Panc1 (cell line): ENCODE results near the gene NINL. TPM values are rescaled to one million over a fixed set of nuclear protein-coding genes. Genes with fewer than 3 reads are reported as not detected.
"Not testable (repeated sequence)": the region's sequence is repeated elsewhere in the genome, so short reads cannot be mapped to it uniquely, and the experiment has no call there.

Experiments
- ATAC-seq: fragments of 200-7000 bp; cut with Tn5 transposase; 2 replicates; pipeline ENCODE4 v1.9.1; 2020; ENCODE audit warnings: mild to moderate bottlenecking, moderate library complexity
- BruUV-seq: library from RNA; stranded (reverse); fragments of 400-500 nt; replicated peaks from 2 replicates; lab custom pipeline; 2021; lab: Mats Ljungman, UMichigan
- CTCF ChIA-PET: fragments of 300-600 bp; sonication (Branson Sonifier 250); formaldehyde crosslinking; loops from one replicate; lab custom pipeline; 2022; ENCODE audit warnings: antibody characterized with exemption; lab: Charles Lee
- POLR2A ChIA-PET: fragments of 300-600 bp; sonication (Branson Sonifier 250); formaldehyde crosslinking; loops from one replicate; lab custom pipeline; 2022; ENCODE audit warnings: antibody characterized with exemption; lab: Charles Lee
- DNase-seq: peaks from one replicate; pipeline ENCODE4 v3.0.0-alpha.2; 2010; ENCODE audit warnings: low read depth, low spot score
- H3K27ac ChIP-seq: 2 replicates; pipeline ENCODE4 v1.5.1; 2011; ENCODE audit warnings: mild to moderate bottlenecking, low read length, inconsistent platforms
- H3K27me3 ChIP-seq: fragments of 200-500 bp; sonication (Bioruptor generic); 2 replicates; pipeline ENCODE4 v1.6.0; 2014; ENCODE audit warnings: low read length, inconsistent platforms; ENCODE audit not compliant: control insufficient read depth, insufficient read depth
- H3K36me3 ChIP-seq: fragments of 200-500 bp; sonication (Bioruptor generic); 2 replicates; pipeline ENCODE4 v1.5.1; 2014; ENCODE audit warnings: inconsistent platforms, mild to moderate bottlenecking, low read length, moderate library complexity; ENCODE audit not compliant: control insufficient read depth, insufficient read depth
- H3K4me1 ChIP-seq: 2 replicates; pipeline ENCODE4 v1.5.1; 2011; ENCODE audit warnings: inconsistent platforms, mild to moderate bottlenecking, low read length, moderate library complexity; ENCODE audit not compliant: control insufficient read depth, insufficient read depth
- H3K4me3 ChIP-seq, 2 experiments: 2 replicates each; pipeline ENCODE4 v1.5.1; 2011 to 2012; ENCODE audit warnings: low read depth in 2 of 2, low read length in 2 of 2, mild to moderate bottlenecking in 2 of 2, inconsistent platforms in 1 of 2, moderate library complexity in 1 of 2
- H3K9me3 ChIP-seq: fragments of 200-500 bp; sonication (Bioruptor generic); 2 replicates; pipeline ENCODE4 v1.5.1; 2014; ENCODE audit warnings: low read depth, mild to moderate bottlenecking, inconsistent platforms, low read length, moderate library complexity; ENCODE audit not compliant: control insufficient read depth, insufficient read depth
- POLR2AphosphoS5 ChIP-seq: IDR thresholded peaks from 2 replicates; pipeline ENCODE4 v1.6.1; 2012; ENCODE audit warnings: mild to moderate bottlenecking, low read depth, low read length, moderate library complexity
- SIN3A ChIP-seq: IDR thresholded peaks from 2 replicates; pipeline ENCODE4 v1.6.1; 2012; ENCODE audit warnings: low read depth, mild to moderate bottlenecking, low read length, moderate library complexity, borderline replicate concordance; ENCODE audit not compliant: insufficient read depth
- TCF7L2 ChIP-seq: IDR thresholded peaks from 2 replicates; pipeline ENCODE4 v1.6.1; 2011; ENCODE audit warnings: mild to moderate bottlenecking, low read depth, low read length, inconsistent platforms
- in situ Hi-C: cut with HindIII; loops from 2 replicates; pipeline ENCODE4 v1.10.0; 2016; ENCODE audit warnings: low sequenced_read_pairs, low pct_unique_long_range_greater_than_20kb
- intact Hi-C: fragments of 100-400 bp; cut with micrococcal nuclease; formaldehyde crosslinking; loops from one replicate; pipeline ENCODE4 v1.10.0; 2022; ENCODE audit not compliant: unreplicated experiment
- total RNA-seq: library from RNA; stranded (reverse); gene quantifications from one replicate; pipeline ENCODE4 v1.2.1, GENCODE V29; 2021; ENCODE audit not compliant: unreplicated experiment
- TF ChIP-seq, protein P1 (sequence below), 2 experiments: IDR thresholded peaks; 2 replicates each; pipeline ENCODE4 v1.6.1; 2011 to 2012; ENCODE audit warnings: low read depth in 2 of 2, control low read depth in 1 of 2, low read length in 1 of 2, mild to moderate bottlenecking in 1 of 2, moderate library complexity in 1 of 2; ENCODE audit not compliant: insufficient read depth in 1 of 2
- TF ChIP-seq, protein P2 (sequence below): fragments of 450-650 bp; IDR thresholded peaks from 2 replicates; pipeline ENCODE4 v1.5.1; 2017; ENCODE audit warnings: mild to moderate bottlenecking

Gene NINL
- total RNA-seq, 1 experiment from 2014 or later: 25.0 TPM

DNA sequence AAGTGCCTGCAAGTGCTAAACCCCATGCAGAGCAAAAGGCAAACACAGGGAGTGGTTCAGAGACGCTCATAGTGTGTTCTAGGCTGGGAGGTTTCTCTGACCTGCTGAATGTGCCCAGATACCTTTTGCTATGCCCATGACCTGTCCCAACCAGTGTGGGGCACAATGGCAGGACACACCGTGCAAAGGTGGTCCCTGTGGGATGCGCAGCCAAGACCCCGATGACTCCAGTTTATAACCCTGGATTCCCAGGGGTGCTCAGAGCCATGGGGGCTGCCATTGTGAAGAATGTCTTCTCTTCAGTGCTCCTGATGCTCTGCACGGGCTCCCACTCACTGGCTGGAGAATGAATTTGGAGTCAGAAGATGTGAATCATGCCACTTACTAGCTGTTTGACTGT, 2.2 kb upstream of the NINL start:
- peaks cover 4% of the 10 kb centered on the region for H3K4me1 ChIP-seq
- no peaks in the 10 kb centered on the region for H3K9me3 ChIP-seq
- no TSS peak for BruUV-seq
- no peak for TF ChIP-seq SIN3A
- TF ChIP-seq TCF7L2: no peak
- TF ChIP-seq, protein P1, sequence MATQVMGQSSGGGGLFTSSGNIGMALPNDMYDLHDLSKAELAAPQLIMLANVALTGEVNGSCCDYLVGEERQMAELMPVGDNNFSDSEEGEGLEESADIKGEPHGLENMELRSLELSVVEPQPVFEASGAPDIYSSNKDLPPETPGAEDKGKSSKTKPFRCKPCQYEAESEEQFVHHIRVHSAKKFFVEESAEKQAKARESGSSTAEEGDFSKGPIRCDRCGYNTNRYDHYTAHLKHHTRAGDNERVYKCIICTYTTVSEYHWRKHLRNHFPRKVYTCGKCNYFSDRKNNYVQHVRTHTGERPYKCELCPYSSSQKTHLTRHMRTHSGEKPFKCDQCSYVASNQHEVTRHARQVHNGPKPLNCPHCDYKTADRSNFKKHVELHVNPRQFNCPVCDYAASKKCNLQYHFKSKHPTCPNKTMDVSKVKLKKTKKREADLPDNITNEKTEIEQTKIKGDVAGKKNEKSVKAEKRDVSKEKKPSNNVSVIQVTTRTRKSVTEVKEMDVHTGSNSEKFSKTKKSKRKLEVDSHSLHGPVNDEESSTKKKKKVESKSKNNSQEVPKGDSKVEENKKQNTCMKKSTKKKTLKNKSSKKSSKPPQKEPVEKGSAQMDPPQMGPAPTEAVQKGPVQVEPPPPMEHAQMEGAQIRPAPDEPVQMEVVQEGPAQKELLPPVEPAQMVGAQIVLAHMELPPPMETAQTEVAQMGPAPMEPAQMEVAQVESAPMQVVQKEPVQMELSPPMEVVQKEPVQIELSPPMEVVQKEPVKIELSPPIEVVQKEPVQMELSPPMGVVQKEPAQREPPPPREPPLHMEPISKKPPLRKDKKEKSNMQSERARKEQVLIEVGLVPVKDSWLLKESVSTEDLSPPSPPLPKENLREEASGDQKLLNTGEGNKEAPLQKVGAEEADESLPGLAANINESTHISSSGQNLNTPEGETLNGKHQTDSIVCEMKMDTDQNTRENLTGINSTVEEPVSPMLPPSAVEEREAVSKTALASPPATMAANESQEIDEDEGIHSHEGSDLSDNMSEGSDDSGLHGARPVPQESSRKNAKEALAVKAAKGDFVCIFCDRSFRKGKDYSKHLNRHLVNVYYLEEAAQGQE (IDR thresholded peaks at IDR 0.05; ENCODE audit: insufficient read depth in 1 of 2, low read depth in 2 of 2, low read length in 1 of 2): no peak
- no peak for TF ChIP-seq POLR2AphosphoS5
- TF ChIP-seq, protein P2, sequence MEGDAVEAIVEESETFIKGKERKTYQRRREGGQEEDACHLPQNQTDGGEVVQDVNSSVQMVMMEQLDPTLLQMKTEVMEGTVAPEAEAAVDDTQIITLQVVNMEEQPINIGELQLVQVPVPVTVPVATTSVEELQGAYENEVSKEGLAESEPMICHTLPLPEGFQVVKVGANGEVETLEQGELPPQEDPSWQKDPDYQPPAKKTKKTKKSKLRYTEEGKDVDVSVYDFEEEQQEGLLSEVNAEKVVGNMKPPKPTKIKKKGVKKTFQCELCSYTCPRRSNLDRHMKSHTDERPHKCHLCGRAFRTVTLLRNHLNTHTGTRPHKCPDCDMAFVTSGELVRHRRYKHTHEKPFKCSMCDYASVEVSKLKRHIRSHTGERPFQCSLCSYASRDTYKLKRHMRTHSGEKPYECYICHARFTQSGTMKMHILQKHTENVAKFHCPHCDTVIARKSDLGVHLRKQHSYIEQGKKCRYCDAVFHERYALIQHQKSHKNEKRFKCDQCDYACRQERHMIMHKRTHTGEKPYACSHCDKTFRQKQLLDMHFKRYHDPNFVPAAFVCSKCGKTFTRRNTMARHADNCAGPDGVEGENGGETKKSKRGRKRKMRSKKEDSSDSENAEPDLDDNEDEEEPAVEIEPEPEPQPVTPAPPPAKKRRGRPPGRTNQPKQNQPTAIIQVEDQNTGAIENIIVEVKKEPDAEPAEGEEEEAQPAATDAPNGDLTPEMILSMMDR: no peak
- in situ Hi-C loops (no loop called here), intact Hi-C loops (no loop called here)
- DNase-seq (no peak), ATAC-seq (no peak)
- no peaks in the 10 kb centered on the region for H3K36me3 ChIP-seq
- no peaks in the 10 kb centered on the region for H3K27me3 ChIP-seq
- ChIA-PET CTCF (no interaction called here), POLR2A (no interaction called here)
- no peak overlapping the region for H3K4me3 ChIP-seq
- no peak overlapping the region for H3K27ac ChIP-seq

DNA sequence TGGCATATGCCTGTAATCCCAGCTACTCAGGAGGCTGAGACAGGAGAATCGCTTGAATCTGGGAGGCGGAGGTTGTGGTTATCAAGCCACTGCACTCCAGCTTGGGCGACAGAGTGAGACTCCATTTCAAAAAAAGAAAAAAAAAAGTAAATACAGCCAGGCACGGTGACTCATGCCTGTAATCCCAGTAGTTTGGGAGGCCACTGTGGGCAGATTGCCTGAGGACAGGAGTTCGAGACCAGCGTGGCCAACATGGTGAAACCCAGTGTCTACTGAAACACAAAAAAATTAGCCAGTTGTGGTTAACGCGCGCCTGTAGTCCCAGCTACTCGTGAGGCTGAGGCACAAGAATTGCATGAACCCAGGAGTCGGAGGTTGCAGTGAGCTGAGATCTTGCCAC, 1.5 kb upstream of the NINL start:
- no peaks in the 10 kb centered on the region for H3K27me3 ChIP-seq
- H3K27ac ChIP-seq: no peak overlapping the region
- no peaks in the 10 kb centered on the region for H3K9me3 ChIP-seq
- intact Hi-C loops (no loop called here), in situ Hi-C loops (no loop called here)
- ATAC-seq (no peak), DNase-seq (no peak)
- no peaks in the 10 kb centered on the region for H3K36me3 ChIP-seq
- TF ChIP-seq SIN3A: no peak
- ChIA-PET POLR2A (no interaction called here), CTCF (no interaction called here)
- peaks cover 4% of the 10 kb centered on the region for H3K4me1 ChIP-seq
- H3K4me3 ChIP-seq: no peak overlapping the region
- BruUV-seq: no TSS peak

DNA sequence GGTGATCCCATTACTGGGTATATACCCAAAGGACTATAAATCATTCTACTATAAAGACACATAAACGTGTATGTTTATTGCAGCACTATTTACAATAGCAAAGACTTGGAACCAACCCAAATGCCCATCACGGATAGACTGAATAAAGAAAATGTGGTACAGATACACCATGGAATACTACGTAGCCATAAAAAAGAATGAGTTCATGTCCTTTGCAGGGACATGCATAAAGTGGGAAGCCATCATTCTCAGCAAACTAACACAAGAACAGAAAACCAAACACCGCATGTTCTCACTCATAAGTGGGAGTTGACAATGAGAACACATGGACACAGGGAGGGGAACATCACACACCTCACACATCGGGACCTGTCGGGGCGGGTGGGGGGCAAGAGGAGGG, 1.7 kb downstream of the NINL start:
- Histone ChIP-seq H3K4me3 (peak overlapping the region in 1 of 2 experiments; percentile 66; a peak in 2 of 4 replicates), H3K4me1 (peaks cover 11% of the 10 kb centered on the region)
- H3K9me3 ChIP-seq, H3K27me3 ChIP-seq, H3K27ac ChIP-seq, POLR2A ChIA-PET, H3K36me3 ChIP-seq, ATAC-seq, DNase-seq, in situ Hi-C loops, intact Hi-C loops, BruUV-seq, CTCF ChIA-PET: not testable (repeated sequence)
